DMS114 treated with DMSO at 0.1 percent for 48 hours (cell line): ENCODE measurements around the gene SDHC.

Experiments used
- DNase-seq: peaks from one replicate; lab custom pipeline; 2025; ENCODE audit not compliant: unreplicated experiment; lab: John Stamatoyannopoulos, UW

Gene SDHC

GRCh38 chr1:161314201-161314981, at the start of gene SDHC:
Gene SDHC (plus strand): TSS chr1:161314381. CDS start chr1:161314406, 25 bp downstream.
- peak; percentile 93 for DNase-seq

GRCh38 chr1:161265305-161265704, 48.9 kb upstream of the SDHC start:
- DNase-seq: no peak

- DNase-seq: no peak
Observed at GRCh38 chr1:161266202-161266601, 48.0 kb upstream of the SDHC start.

GRCh38 chr1:161266836-161267235, 47.3 kb upstream of the SDHC start:
- no peak for DNase-seq

GRCh38 chr1:161267321-161267720, 46.9 kb upstream of the SDHC start:
- DNase-seq: no peak

GRCh38 chr1:161273402-161273801, 40.8 kb upstream of the SDHC start:
- DNase-seq: no peak

GRCh38 chr1:161274874-161275273, 39.3 kb upstream of the SDHC start:
- no peak for DNase-seq

GRCh38 chr1:161282991-161283390, 31.2 kb upstream of the SDHC start:
- DNase-seq: no peak

GRCh38 chr1:161285113-161285512, 29.1 kb upstream of the SDHC start:
- DNase-seq: no peak

GRCh38 chr1:161285521-161285920, 28.7 kb upstream of the SDHC start:
- no peak for DNase-seq

GRCh38 chr1:161287482-161288054, 26.6 kb upstream of the SDHC start:
- DNase-seq: no peak

GRCh38 chr1:161290779-161291178, 23.4 kb upstream of the SDHC start:
- DNase-seq: no peak

- DNase-seq: no peak
Observed at GRCh38 chr1:161297415-161297814, 16.8 kb upstream of the SDHC start.

GRCh38 chr1:161298116-161298515, 16.1 kb upstream of the SDHC start:
- DNase-seq: no peak

GRCh38 chr1:161299347-161299746, 14.8 kb upstream of the SDHC start:
- DNase-seq: no peak

- no peak for DNase-seq
Observed at GRCh38 chr1:161300478-161300877, 13.7 kb upstream of the SDHC start.

GRCh38 chr1:161304927-161305866, 9.0 kb upstream of the SDHC start:
- no peak for DNase-seq

- DNase-seq: no peak
Observed at GRCh38 chr1:161305867-161306519, 8.2 kb upstream of the SDHC start.

GRCh38 chr1:161307230-161307768, 6.9 kb upstream of the SDHC start:
- no peak for DNase-seq

- DNase-seq: no peak
Observed at GRCh38 chr1:161307892-161308638, 6.1 kb upstream of the SDHC start.
